Measurements from ENCODE around the gene UBE2Q1. TPM values are rescaled to one million over a fixed set of nuclear protein-coding genes. Genes with fewer than 3 reads are reported as not detected.

Gene UBE2Q1
- total RNA-seq, 1 experiment from 2014 or later = 38.4 TPM

DNA sequence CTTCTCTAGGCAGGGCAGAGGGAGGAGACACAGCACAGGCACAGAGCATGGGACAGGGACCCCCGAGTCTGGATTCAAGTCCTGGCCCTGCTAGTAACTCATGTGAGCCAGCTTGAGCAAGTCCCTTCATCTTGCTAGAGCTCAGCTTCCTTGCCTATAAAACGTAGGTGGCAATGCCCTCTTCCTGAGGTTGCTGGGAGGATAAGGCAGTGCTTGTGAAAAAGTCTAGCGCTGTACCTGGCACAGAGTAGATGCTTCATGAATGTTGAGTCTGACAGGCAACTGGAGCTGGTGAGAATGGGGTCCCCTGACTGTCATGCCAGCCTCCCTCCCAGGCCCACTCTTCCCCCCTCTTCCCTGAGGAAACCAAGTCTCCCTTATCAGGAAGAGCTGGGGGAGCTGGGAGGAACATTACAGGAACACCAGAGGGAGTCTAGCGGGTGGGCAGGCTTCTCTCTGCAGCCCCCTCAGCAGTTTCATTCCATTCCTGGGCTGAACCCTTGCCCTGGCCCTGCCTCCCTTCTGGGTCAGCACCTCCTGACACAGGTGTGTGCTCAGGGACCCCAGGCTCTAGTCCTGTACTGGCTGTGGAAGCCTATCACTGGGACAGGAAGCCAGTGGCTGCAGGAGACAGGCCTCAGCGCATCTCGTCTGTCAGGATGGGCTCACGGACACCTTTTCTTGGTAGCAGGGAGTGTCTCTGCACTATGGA, 19.0 kb upstream of the UBE2Q1 start:
- no peak for DNase-seq (ENCODE audit: low read depth)

DNA sequence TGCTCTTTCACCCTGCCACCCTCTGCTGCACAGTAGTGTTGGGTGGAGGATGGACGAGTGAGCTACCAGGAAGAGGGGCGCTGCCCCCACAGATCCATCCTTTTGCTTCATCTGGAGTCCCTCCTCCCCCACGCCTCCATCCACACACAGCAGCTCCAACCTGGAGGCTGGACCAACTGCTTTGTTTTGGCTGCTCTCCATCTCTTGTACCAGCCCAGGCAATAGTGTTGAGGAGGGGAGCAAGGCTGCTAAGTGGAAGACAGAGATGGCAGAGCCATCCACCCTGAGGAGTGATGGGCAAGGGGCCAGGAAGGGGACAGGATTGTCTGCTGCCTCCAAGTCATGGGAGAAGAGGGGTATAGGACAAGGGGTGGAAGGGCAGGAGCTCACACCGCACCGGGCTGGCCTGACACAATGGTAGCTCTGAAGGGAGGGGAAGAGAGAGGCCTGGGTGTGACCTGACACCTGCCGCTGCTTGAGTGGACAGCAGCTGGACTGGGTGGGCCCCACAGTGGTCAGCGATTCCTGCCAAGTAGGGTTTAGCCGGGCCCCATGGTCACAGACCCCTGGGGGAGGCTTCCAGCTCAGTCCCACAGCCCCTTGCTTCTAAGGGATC, 17.6 kb upstream of the UBE2Q1 start:
- DNase-seq (ENCODE audit: low read depth) = no peak

- DNase-seq (ENCODE audit: low read depth) = no peak
Measured at GRCh38 chr1:154575147-154575927, 16.9 kb upstream of the UBE2Q1 start.

- peak; percentile 21 for DNase-seq (ENCODE audit: low read depth)
Measured at GRCh38 chr1:154574716-154575115, 16.3 kb upstream of the UBE2Q1 start.

GRCh38 chr1:154573168-154573510, 14.7 kb upstream of the UBE2Q1 start:
- no peak for DNase-seq (ENCODE audit: low read depth)

- DNase-seq (ENCODE audit: low read depth) = no peak
Measured at GRCh38 chr1:154572468-154573167, 14.2 kb upstream of the UBE2Q1 start.

DNA sequence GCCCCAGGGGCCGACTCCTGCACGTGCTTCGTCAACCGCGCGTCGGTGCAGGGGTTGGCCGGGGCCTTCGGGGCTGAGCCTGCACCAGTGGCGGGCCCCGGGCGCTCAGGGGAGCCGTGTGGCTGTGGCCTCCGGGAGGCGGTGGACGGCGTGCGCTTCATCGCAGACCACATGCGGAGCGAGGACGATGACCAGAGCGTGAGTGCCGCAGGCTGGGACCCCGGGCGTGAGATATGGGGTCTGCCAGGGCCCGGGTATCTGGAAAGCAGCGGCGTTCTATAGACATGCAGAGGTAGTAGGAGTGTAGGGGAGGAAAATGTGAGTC, 13.5 kb upstream of the UBE2Q1 start:
- no peak for DNase-seq (ENCODE audit: low read depth)

- DNase-seq (ENCODE audit: low read depth) = no peak
Measured at GRCh38 chr1:154571244-154571963, 12.9 kb upstream of the UBE2Q1 start.

DNA sequence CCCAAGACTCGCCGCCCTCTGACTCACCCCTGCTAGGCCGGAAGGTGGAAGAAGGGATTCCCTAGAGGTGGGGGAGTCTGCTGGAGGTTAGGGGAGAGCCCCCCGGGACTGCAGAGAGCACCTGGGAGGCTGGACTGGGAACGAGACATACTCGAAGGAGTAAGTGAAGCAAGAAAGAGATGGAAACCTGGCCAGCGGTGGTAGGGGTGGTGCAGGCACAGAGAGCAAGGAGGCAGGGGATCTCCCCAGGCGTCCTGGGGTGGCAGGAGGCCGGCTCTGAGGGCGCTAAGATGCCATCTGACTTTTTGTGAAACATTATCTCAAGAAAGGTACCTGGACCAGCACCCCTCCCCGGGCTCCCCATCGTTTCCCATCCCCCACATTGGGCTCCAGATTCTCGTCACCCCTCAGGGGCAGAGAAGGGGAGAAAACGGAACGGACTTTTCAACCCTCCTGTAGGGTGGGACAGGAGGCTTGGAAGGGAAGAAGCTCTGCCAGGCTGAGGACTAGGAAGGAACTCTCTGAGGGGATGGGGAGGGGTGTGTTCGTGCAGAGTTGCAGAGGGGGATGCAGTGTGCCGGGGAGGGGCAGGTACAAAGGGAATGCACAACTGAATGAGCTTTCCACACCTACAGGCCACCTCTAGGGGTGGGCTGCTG, 9.8 kb upstream of the UBE2Q1 start:
- no peak for DNase-seq (ENCODE audit: low read depth)

GRCh38 chr1:154567386-154568156, 9.1 kb upstream of the UBE2Q1 start, which contains the start of gene CHRNB2:
Gene CHRNB2, plus strand, starts transcription at chr1:154567778. Its CDS starts 267 bp downstream, at chr1:154568045.
- peak; percentile 39 for DNase-seq (ENCODE audit: low read depth)

DNA sequence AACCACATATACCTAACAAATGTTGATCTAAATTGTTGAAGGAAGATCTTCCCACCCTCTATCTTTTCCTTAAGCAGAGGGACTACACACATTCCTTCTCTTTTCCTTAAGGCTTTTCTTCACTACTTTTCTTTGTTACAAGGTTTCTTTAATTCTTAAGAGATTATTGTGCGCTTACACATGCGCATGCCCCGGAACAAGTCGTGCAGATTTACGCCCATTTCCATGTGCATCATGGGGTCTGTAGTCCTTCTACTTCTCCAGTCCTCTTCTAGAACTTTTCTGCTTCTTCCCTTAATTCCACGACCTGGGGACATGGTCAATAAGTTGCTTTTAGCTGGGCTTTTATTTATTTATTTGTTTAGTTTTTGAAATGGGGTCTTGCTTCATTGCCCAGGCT, 7.4 kb upstream of the UBE2Q1 start:
- DNase-seq (ENCODE audit: low read depth) = no peak

GRCh38 chr1:154559466-154560044, 1.1 kb upstream of the UBE2Q1 start:
- DNase-seq (ENCODE audit: low read depth) = peak; percentile 82

- DNase-seq (ENCODE audit: low read depth) = peak; percentile 98
Measured at GRCh38 chr1:154558720-154559465, 431 bp upstream of the UBE2Q1 start.

DNA sequence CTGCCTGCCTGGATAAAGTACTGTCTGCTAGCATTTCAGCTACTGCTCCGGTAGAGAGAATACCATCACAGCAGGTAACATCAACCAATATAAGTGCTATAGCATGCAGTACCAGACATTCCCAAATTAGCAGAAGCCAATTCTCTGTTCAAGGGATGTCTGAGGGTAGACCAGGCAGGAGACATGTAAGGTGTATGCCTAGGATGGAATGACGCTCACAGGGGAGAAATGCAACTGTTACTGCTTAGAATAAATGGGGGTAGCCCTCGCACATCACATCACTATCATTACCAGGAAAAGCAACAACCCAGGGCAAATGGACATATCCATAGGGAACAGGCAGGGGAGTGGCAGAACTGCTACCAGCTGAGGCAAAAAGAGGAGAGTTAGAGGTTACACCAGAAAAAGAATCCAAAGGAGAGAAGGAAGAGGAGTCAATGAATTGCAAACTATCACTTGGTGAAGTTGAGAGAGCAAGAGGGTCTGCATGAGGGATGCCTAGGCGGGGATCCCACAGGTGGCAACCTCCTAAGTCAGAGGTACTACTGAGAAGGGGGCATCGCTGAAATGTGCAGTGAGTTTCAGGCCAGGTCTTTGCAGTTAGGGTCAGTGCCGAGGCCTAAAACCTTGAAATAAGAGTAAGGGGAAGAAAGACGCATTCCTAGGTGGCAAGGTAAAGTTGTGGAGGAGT, 1.1 kb downstream of the UBE2Q1 start:
- DNase-seq (ENCODE audit: low read depth) = no peak

DNA sequence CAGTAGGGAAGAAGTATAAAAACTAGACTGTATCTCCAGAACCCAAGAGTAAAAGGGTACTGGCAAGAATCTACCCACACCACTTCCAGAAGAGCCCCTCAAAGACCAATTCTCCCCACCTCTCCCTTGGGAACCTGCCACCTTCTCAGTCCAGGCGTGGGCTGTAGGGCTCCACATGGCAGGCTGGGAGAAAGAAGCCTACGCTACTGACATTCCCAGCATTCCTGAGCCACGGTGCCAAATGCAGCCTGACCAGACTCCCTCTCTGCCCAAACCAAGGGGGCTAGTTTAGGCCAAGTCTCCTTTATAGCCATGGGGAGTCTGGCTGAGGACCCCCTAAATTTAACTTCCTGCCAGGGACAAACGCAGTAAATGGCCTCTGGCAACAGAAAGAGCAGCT, 2.0 kb downstream of the UBE2Q1 start:
- DNase-seq (ENCODE audit: low read depth) = no peak

DNA sequence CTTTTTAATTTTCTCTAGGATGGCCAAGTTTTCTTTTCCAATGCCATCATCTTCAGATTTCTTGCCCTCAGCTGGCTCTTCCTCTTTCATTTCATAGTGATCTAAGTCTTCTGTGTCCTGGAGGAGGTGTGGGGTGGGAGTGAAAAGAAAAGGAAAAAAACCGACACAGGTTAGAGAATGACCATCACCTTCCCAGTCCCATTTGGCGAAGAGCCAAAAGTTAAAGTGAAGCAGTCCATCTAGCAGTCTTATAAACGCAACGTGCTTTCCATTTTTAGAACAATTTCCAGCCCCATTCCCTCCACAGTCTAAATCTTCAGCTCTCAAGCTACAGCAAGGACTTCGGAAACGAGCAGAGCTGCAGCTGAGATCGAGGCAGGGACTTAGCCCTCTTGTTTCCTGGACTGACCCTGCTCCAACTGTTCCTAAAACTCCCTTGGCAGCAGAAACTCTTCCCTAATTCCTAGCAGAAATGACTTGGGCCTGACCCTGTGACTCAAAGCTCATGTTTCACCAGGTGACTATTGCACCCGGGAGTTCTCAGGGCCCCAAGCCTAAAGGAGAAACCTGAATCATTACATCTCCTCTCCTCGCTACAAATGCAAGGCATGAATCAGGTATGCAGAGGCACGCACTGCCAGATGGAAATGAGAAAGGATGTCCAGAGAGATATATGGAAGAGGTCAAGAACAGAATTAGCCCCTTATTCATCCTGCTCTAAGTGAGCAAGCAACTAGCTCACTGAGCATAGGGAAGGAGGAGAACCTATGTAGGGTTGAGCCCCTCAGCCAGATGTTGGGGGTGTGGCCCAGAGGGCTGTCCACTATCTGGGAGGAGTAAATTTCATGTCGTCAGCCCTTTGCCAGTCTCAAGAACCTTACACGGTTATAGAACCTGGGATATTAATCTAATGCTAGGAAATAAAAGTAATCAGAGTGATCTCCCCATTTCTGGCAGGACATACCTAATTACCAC, 5.1 kb downstream of the UBE2Q1 start:
- no peak for DNase-seq (ENCODE audit: low read depth)

DNA sequence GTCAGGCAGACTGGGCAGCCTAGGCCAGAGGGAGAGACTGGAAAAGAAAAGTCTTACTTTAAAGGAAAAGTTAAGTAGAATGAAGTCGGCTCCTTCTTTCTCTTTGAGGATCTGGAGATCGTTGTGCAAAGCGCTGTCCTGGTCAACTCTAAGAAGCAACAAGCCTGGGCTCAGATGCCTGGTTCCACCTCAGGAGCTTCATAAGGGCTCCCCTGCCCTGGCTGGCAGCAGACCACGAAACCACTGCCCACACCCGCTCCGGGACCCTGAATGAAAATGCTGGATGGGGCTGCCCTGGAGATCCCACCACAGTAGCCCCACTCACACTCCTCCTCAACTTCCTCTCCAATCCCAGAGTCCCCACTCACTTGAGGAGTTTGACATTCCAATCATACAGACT, 6.4 kb downstream of the UBE2Q1 start:
- no peak for DNase-seq (ENCODE audit: low read depth)
